Neutrophil (primary cell): ENCODE data around the gene A3GALT2.

Experiments used
- H3K27ac ChIP-seq: fragments of 200-600 bp; sonication (generic); 2 replicates; pipeline ENCODE4 v1.5.1; 2016; ENCODE audit warnings: mild to moderate bottlenecking, moderate library complexity
- H3K27me3 ChIP-seq: fragments of 200-600 bp; sonication (generic); 2 replicates; pipeline ENCODE4 v1.6.0; 2016; ENCODE audit warnings: mild to moderate bottlenecking
- H3K36me3 ChIP-seq: fragments of 200-600 bp; sonication (generic); 2 replicates; pipeline ENCODE4 v1.5.1; 2017
- H3K4me1 ChIP-seq, 2 experiments: fragments of 200-600 bp in 1 of 2; sonication (generic) in 1 of 2; 1 replicate in 1 of 2; 2 replicates in 1 of 2; pipeline versions ENCODE4 v1.5.1 to v1.6.1; 2013 to 2016; ENCODE audit warnings: low read depth in 1 of 2, low read length in 1 of 2, mild to moderate bottlenecking in 1 of 2, moderate library complexity in 1 of 2; ENCODE audit not compliant: control insufficient read depth in 1 of 2, insufficient read depth in 1 of 2
- H3K4me3 ChIP-seq, 2 experiments: fragments of 200-600 bp in 1 of 2; sonication (generic) in 1 of 2; 1 replicate in 1 of 2; 2 replicates in 1 of 2; pipeline ENCODE4 v1.5.1; 2013 to 2016; ENCODE audit warnings: low read depth in 1 of 2, low read length in 1 of 2, mild to moderate bottlenecking in 1 of 2, moderate library complexity in 1 of 2
- H3K9me3 ChIP-seq: fragments of 200-600 bp; sonication (generic); 2 replicates; pipeline ENCODE4 v1.5.1; 2016
- CTCF ChIP-seq: fragments of 200-600 bp; sonication (generic); IDR thresholded peaks from 2 replicates; pipeline ENCODE4 v1.5.1; 2016; ENCODE audit warnings: antibody characterized with exemption

A3GALT2 gene

GRCh38 chr1:33265780-33266605, 54.9 kb downstream of the A3GALT2 start:
- Histone ChIP-seq H3K9me3 (no peaks in the 10 kb centered on the region), H3K27me3 (no peaks in the 10 kb centered on the region), H3K4me1 (no peaks in the 10 kb centered on the region), H3K4me3 (no peak overlapping the region), H3K27ac (no peak overlapping the region), H3K36me3 (peaks cover 25% of the 10 kb centered on the region)
- TF ChIP-seq CTCF = no peak

GRCh38 chr1:33263890-33264504, 56.9 kb downstream of the A3GALT2 start:
- Histone ChIP-seq H3K9me3 (no peaks in the 10 kb centered on the region), H3K4me1 (no peaks in the 10 kb centered on the region), H3K27me3 (no peaks in the 10 kb centered on the region), H3K27ac (no peak overlapping the region), H3K4me3 (no peak overlapping the region), H3K36me3 (peaks cover 12% of the 10 kb centered on the region)
- no peak for TF ChIP-seq CTCF

GRCh38 chr1:33261344-33261743, 59.6 kb downstream of the A3GALT2 start:
- Histone ChIP-seq H3K4me3 (no peak overlapping the region), H3K4me1 (peaks cover 16 to 20% of the 10 kb centered on the region in 2 experiments), H3K36me3 (peaks cover 12% of the 10 kb centered on the region), H3K27me3 (no peaks in the 10 kb centered on the region), H3K27ac (no peak overlapping the region), H3K9me3 (no peaks in the 10 kb centered on the region)
- TF ChIP-seq CTCF = no peak

GRCh38 chr1:33260439-33260838, 60.5 kb downstream of the A3GALT2 start:
- Histone ChIP-seq H3K27ac (no peak overlapping the region), H3K4me3 (no peak overlapping the region), H3K4me1 (peaks cover 20 to 23% of the 10 kb centered on the region in 2 experiments), H3K27me3 (peaks cover under 1% of the 10 kb centered on the region), H3K9me3 (no peaks in the 10 kb centered on the region), H3K36me3 (peaks cover 6% of the 10 kb centered on the region)
- no peak for TF ChIP-seq CTCF

GRCh38 chr1:33259879-33260278, 61.0 kb downstream of the A3GALT2 start:
- Histone ChIP-seq H3K9me3 (no peaks in the 10 kb centered on the region), H3K4me1 (peaks cover 23 to 27% of the 10 kb centered on the region in 2 experiments), H3K27ac (no peak overlapping the region), H3K36me3 (peaks cover 6% of the 10 kb centered on the region), H3K27me3 (peaks cover 5% of the 10 kb centered on the region), H3K4me3 (no peak overlapping the region)
- TF ChIP-seq CTCF = no peak
